Omental fat pad (tissue), 4 donors: Measurements from ENCODE around the gene F11. TPM values are rescaled to one million over a fixed set of nuclear protein-coding genes. Genes with fewer than 3 reads are reported as not detected.
"Not testable (repeated sequence)": the region's sequence is repeated elsewhere in the genome, so short reads cannot be mapped to it uniquely, and the experiment has no call there.

Source experiments
- ATAC-seq: fragments of 150-250 bp; one replicate; pipeline ENCODE4 v1.9.1; 2016; ENCODE audit warnings: mild to moderate bottlenecking, moderate library complexity; ENCODE audit not compliant: low FRiP score
- DNase-seq: peaks from one replicate; pipeline ENCODE4 v3.0.0-alpha.2; 2019; ENCODE audit warnings: low spot score
- CTCF ChIP-seq, 3 donors: fragments of 450-650 bp; IDR thresholded peaks; one replicate each; pipeline ENCODE4 v1.5.1; 2016 to 2017; ENCODE audit warnings: antibody characterized with exemption in 3 of 3, mild to moderate bottlenecking in 3 of 3, moderate library complexity in 2 of 3
- total RNA-seq, 4 donors: library from RNA; depleted of rRNA; stranded (reverse); fragments of >200 nt; gene quantifications; one replicate each; pipeline ENCODE4 v1.1.0, GENCODE V29; 2016

The F11 gene
- total RNA-seq, 4 donors from 2014 or later = 0.19 TPM; not detected in 3

GRCh38 chr4:186241616-186242015, 24.4 kb upstream of the F11 start:
- no peak for DNase-seq
- no peak for TF ChIP-seq CTCF (IDR thresholded peaks at IDR 0.05)
- no peak for ATAC-seq

- DNase-seq, ATAC-seq: not testable (repeated sequence)
Measured at GRCh38 chr4:186242031-186242430, 24.0 kb upstream of the F11 start.

GRCh38 chr4:186243331-186243730, 22.7 kb upstream of the F11 start:
- DNase-seq (no peak), ATAC-seq (no peak)
- no peak for TF ChIP-seq CTCF (IDR thresholded peaks at IDR 0.05)

- no peak for TF ChIP-seq CTCF (IDR thresholded peaks at IDR 0.05)
- ATAC-seq (no peak), DNase-seq (no peak)
Measured at GRCh38 chr4:186244835-186245234, 21.2 kb upstream of the F11 start.

GRCh38 chr4:186247062-186247752, 18.8 kb upstream of the F11 start:
- DNase-seq, ATAC-seq: not testable (repeated sequence)

GRCh38 chr4:186248643-186249042, 17.3 kb upstream of the F11 start:
- no peak for DNase-seq
- no peak for TF ChIP-seq CTCF (IDR thresholded peaks at IDR 0.05)
- no peak for ATAC-seq

GRCh38 chr4:186249785-186250754, 15.9 kb upstream of the F11 start:
- no peak for DNase-seq
- ATAC-seq = no peak
- TF ChIP-seq CTCF (IDR thresholded peaks at IDR 0.05) = no peak

GRCh38 chr4:186250760-186251159, 15.2 kb upstream of the F11 start:
- no peak for ATAC-seq
- no peak for DNase-seq
- TF ChIP-seq CTCF (IDR thresholded peaks at IDR 0.05) = no peak
